B cell (primary cell): Measurements from ENCODE around the gene ABCC3. TPM values are rescaled to one million over a fixed set of nuclear protein-coding genes. Genes with fewer than 3 reads are reported as not detected.

Experiments
- ATAC-seq: fragments of 200-7000 bp; cut with Tn5 transposase; one replicate; pipeline ENCODE4 v1.10.0; 2021; ENCODE audit warnings: low read depth, mild to moderate bottlenecking, moderate number of reproducible peaks, moderate library complexity
- CTCF ChIA-PET: fragments of 350-600 bp; sonication (Branson Sonifier 250); formaldehyde crosslinking; loops from one replicate; lab custom pipeline; 2021; ENCODE audit warnings: antibody characterized with exemption, inconsistent platforms; lab: Charles Lee
- POLR2A ChIA-PET: fragments of 350-600 bp; sonication (Branson Sonifier 250); formaldehyde crosslinking; loops from one replicate; lab custom pipeline; 2021; ENCODE audit warnings: antibody characterized with exemption; lab: Charles Lee
- DNase-seq: peaks from one replicate; pipeline ENCODE4 v3.0.0; 2013
- H2AFZ ChIP-seq: 2 replicates; pipeline ENCODE4 v1.6.1; 2012; ENCODE audit warnings: mild to moderate bottlenecking, low read depth, low read length; ENCODE audit not compliant: insufficient read depth, poor library complexity, severe bottlenecking
- H3K27ac ChIP-seq, 2 donors: 1 replicate in 1 of 2; 2 replicates in 1 of 2; pipeline ENCODE4 v1.5.1; 2012 to 2013; ENCODE audit warnings: low read length in 2 of 2, mild to moderate bottlenecking in 2 of 2, moderate library complexity in 1 of 2
- H3K27me3 ChIP-seq, 4 experiments: fragments of 200-600 bp in 1 of 4; sonication (generic) in 1 of 4; replicated peaks in 1 of 4; 1 replicate in 2 of 4; 2 replicates in 2 of 4; pipeline versions ENCODE4 v1.6.1 to v1.7.0; 2013 to 2016; ENCODE audit warnings: low read length in 3 of 4, mild to moderate bottlenecking in 2 of 4, mixed read lengths in 1 of 4, moderate library complexity in 1 of 4; ENCODE audit not compliant: insufficient read depth in 4 of 4, control insufficient read depth in 3 of 4; ENCODE audit errors: control extremely low read depth in 1 of 4
- H3K36me3 ChIP-seq, 2 experiments: replicated peaks in 1 of 2; 1 replicate in 1 of 2; 2 replicates in 1 of 2; pipeline versions ENCODE4 v1.6.1 to v1.7.1; 2013; ENCODE audit warnings: low read length in 1 of 2; ENCODE audit not compliant: insufficient read depth in 2 of 2, control insufficient read depth in 1 of 2; ENCODE audit errors: control extremely low read depth in 1 of 2, extremely low read depth in 1 of 2
- H3K4me1 ChIP-seq, 2 donors: fragments of 200-600 bp in 1 of 2; sonication (generic) in 1 of 2; 1 replicate in 1 of 2; 2 replicates in 1 of 2; pipeline versions ENCODE4 v1.5.1 to v1.6.1; 2013 to 2017; ENCODE audit warnings: low read length in 2 of 2; ENCODE audit not compliant: control insufficient read depth in 2 of 2, insufficient read depth in 2 of 2
- H3K4me2 ChIP-seq: replicated peaks from 2 replicates; pipeline ENCODE3; 2012; ENCODE audit warnings: mild to moderate bottlenecking, low read depth, low read length; ENCODE audit not compliant: poor library complexity, severe bottlenecking
- H3K4me3 ChIP-seq, 5 experiments: fragments of 200-600 bp in 1 of 5; sonication (generic) in 1 of 5; 1 replicate in 3 of 5; 2 replicates in 2 of 5; pipeline versions ENCODE4 v1.5.1 to v1.7.0; 2011 to 2016; ENCODE audit warnings: low read length in 4 of 5, mild to moderate bottlenecking in 4 of 5, low read depth in 2 of 5, control low read depth in 1 of 5, moderate library complexity in 1 of 5; ENCODE audit not compliant: insufficient read depth in 1 of 5; ENCODE audit errors: control extremely low read depth in 1 of 5, extremely low read depth in 1 of 5
- H3K79me2 ChIP-seq: fragments of 200-600 bp; sonication (generic); one replicate; pipeline ENCODE4 v1.6.0; 2016; ENCODE audit warnings: low read length; ENCODE audit not compliant: control insufficient read depth, insufficient read depth
- H3K9ac ChIP-seq: fragments of 200-600 bp; sonication (generic); 2 replicates; pipeline ENCODE4 v1.6.1; 2017; ENCODE audit warnings: mild to moderate bottlenecking, low read length, moderate library complexity
- H3K9me3 ChIP-seq, 3 donors: one replicate each; pipeline versions ENCODE4 v1.6.1 to v1.7.1; 2013; ENCODE audit warnings: low read length in 2 of 3; ENCODE audit not compliant: control insufficient read depth in 2 of 3, insufficient read depth in 1 of 3; ENCODE audit errors: control extremely low read depth in 1 of 3
- H4K20me1 ChIP-seq: 2 replicates; pipeline ENCODE4 v1.6.0; 2012; ENCODE audit warnings: mild to moderate bottlenecking, low read length; ENCODE audit not compliant: insufficient read depth, control insufficient read depth, poor library complexity, severe bottlenecking
- H3K27ac Mint-ChIP-seq: one replicate; pipeline ENCODE4 v1.8.0; 2021; ENCODE audit warnings: mixed read lengths
- H3K27me3 Mint-ChIP-seq: one replicate; pipeline ENCODE4 v1.8.0; 2021; ENCODE audit warnings: mixed read lengths
- H3K4me1 Mint-ChIP-seq: one replicate; pipeline ENCODE4 v1.8.0; 2021; ENCODE audit warnings: mixed read lengths
- H3K4me3 Mint-ChIP-seq: one replicate; pipeline ENCODE4 v1.8.0; 2021; ENCODE audit warnings: mixed read lengths
- H3K9me3 Mint-ChIP-seq: one replicate; pipeline ENCODE4 v1.8.0; 2022; ENCODE audit warnings: mixed read lengths; ENCODE audit not compliant: insufficient read depth
- EZH2 ChIP-seq: IDR thresholded peaks from 2 replicates; pipeline ENCODE4 v1.6.1; 2012; ENCODE audit warnings: borderline replicate concordance, low read depth, mild to moderate bottlenecking, moderate library complexity, low read length; ENCODE audit not compliant: insufficient read depth, poor library complexity, severe bottlenecking
- WGBS: methylation state at CpG from one replicate; pipeline ENCODE4 v1.1.5; 2013; ENCODE audit warnings: missing lambda C conversion rate; ENCODE audit not compliant: insufficient coverage; 5-methylcytosine and 5-hydroxymethylcytosine counted together
- intact Hi-C: fragments of 100-400 bp; cut with micrococcal nuclease; formaldehyde crosslinking; loops from one replicate; pipeline ENCODE4 v1.10.0; 2022
- polyA plus RNA-seq: library from polyadenylated mRNA; depleted of rRNA; stranded (reverse); fragments of >200 nt; gene quantifications from 2 replicates; pipeline ENCODE4 v1.2.3, GENCODE V29; 2012
- total RNA-seq, 2 donors: library from RNA; stranded (reverse); fragments of 120-200 nt in 1 of 2; gene quantifications; 1 replicate in 1 of 2; 2 replicates in 1 of 2; pipeline versions ENCODE4 v1.2.3 to v1.2.4, GENCODE V29; 2013 to 2022
- TF ChIP-seq, protein P1 (sequence below): fragments of 200-600 bp; IDR thresholded peaks from one replicate; pipeline ENCODE4 v1.8.0; 2022; ENCODE audit warnings: antibody characterized with exemption, mild to moderate bottlenecking

The ABCC3 gene
- total and polyA plus RNA-seq, 2 donors (not counting 1 experiment from before 2014, with no cell fraction given) = 0.05 to 0.60 TPM

DNA sequence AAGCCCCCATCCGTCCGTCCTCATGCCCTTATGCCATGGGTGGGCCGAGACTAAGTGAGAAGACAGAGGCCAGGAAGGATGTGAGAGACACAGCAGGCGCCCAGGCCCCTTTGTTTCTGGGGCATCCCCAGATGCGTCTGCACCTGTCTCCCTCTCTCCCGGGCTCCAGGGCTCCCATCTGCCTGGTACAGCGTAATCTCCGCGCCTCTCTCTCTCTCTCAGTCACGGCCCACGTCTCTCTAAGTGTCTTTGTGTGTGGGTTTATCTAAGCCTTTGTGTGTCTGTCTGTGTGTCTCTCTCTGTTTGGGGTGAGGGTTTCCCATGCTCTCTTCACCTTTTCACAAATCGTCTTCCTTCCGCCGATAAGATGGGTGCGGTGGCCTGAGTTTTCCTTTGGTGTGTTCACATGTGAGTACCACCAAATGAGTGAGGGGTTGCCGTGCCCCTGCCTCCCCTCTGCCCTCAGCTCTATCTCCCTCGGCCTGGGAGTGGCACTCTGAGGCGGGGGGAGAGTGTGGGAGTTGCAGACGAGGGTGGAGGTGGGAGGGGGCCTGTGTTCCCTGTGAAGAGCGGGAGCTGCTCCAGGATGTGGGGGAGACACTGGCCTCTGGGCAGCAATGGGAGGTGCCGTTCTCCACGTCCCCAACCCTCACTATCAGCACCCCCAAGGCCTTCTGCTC, 25.8 kb upstream of the ABCC3 start:
- no peak for ATAC-seq
- H3K27me3 ChIP-seq = peaks cover 0 to 15% (median 0%) of the 10 kb centered on the region in 4 experiments
- no peak overlapping the region for H3K27ac Mint-ChIP-seq

More for the DNA sequence above, 25.8 kb upstream of the ABCC3 start:
- no peak for DNase-seq
- H3K4me3 Mint-ChIP-seq = no peak overlapping the region
- Histone ChIP-seq H3K9me3 (no peaks in the 10 kb centered on the region), H3K4me1 (no peaks in the 10 kb centered on the region), H3K9ac (no peak overlapping the region), H4K20me1 (no peaks in the 10 kb centered on the region), H3K36me3 (no peaks in the 10 kb centered on the region), H2AFZ (no peak overlapping the region), H3K79me2 (no peaks in the 10 kb centered on the region), H3K4me3 (no peak overlapping the region), H3K4me2 (no peak overlapping the region), H3K27ac (no peak overlapping the region)
- intact Hi-C loops = no loop called here
- POLR2A ChIA-PET = interaction anchor here (0.5 kb wide), 1 partner anchor 44 kb away, joined by 3 read pairs; no protein-coding TSS in a partner anchor
- CTCF ChIA-PET = no interaction called here
- no peaks in the 10 kb centered on the region for H3K4me1 Mint-ChIP-seq
- TF ChIP-seq EZH2 = no peak
- TF ChIP-seq, protein P1, sequence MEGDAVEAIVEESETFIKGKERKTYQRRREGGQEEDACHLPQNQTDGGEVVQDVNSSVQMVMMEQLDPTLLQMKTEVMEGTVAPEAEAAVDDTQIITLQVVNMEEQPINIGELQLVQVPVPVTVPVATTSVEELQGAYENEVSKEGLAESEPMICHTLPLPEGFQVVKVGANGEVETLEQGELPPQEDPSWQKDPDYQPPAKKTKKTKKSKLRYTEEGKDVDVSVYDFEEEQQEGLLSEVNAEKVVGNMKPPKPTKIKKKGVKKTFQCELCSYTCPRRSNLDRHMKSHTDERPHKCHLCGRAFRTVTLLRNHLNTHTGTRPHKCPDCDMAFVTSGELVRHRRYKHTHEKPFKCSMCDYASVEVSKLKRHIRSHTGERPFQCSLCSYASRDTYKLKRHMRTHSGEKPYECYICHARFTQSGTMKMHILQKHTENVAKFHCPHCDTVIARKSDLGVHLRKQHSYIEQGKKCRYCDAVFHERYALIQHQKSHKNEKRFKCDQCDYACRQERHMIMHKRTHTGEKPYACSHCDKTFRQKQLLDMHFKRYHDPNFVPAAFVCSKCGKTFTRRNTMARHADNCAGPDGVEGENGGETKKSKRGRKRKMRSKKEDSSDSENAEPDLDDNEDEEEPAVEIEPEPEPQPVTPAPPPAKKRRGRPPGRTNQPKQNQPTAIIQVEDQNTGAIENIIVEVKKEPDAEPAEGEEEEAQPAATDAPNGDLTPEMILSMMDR = no peak
- no peaks in the 10 kb centered on the region for H3K9me3 Mint-ChIP-seq
- WGBS = 87% methylated on average over 8 of the region's 22 CpGs
- peaks cover 23% of the 10 kb centered on the region for H3K27me3 Mint-ChIP-seq
